K562 (cell line): ENCODE data around the gene CSRNP2. TPM values are rescaled to one million over a fixed set of nuclear protein-coding genes. Genes with fewer than 3 reads are reported as not detected.

Experiments used
- ARNT ChIP-seq, 2 experiments: fragments of 450-650 bp; IDR thresholded peaks; 2 replicates each; pipeline ENCODE4 v1.6.1; 2016; ENCODE audit warnings: mild to moderate bottlenecking in 1 of 2
- BRF1 ChIP-seq: IDR thresholded peaks from 3 replicates; pipeline ENCODE4 v1.6.1; 2011; ENCODE audit warnings: borderline replicate concordance, mild to moderate bottlenecking; ENCODE audit not compliant: insufficient read length; ENCODE audit errors: extremely low read depth
- CBX3 ChIP-seq, 2 experiments: IDR thresholded peaks; 1 replicate in 1 of 2; 2 replicates in 1 of 2; pipeline ENCODE4 v1.6.1; 2012; ENCODE audit warnings: inconsistent platforms in 2 of 2, low read length in 2 of 2, borderline replicate concordance in 1 of 2, control low read depth in 1 of 2
- CHCHD3 ChIP-seq: fragments of 250-450 bp; sonication (Bioruptor Pico); IDR thresholded peaks from 2 replicates; pipeline ENCODE4 v2.1.2; 2022; ENCODE audit warnings: mild to moderate bottlenecking
- CSDE1 ChIP-seq, 2 experiments: fragments of 450-650 bp; IDR thresholded peaks; 2 replicates each; pipeline ENCODE4 v1.6.1; 2016; ENCODE audit warnings: mild to moderate bottlenecking in 1 of 2
- GATAD2B ChIP-seq: fragments of 450-650 bp; IDR thresholded peaks from 2 replicates; pipeline ENCODE4 v1.6.1; 2017; ENCODE audit warnings: mild to moderate bottlenecking, borderline replicate concordance
- HDAC3 ChIP-seq: fragments of 450-650 bp; IDR thresholded peaks from 2 replicates; pipeline ENCODE4 v1.6.1; 2018; ENCODE audit warnings: borderline replicate concordance, mild to moderate bottlenecking, moderate library complexity; ENCODE audit not compliant: partially characterized antibody
- HDAC6 ChIP-seq: IDR thresholded peaks from 2 replicates; pipeline ENCODE4 v1.6.1; 2012; ENCODE audit warnings: low read depth, mild to moderate bottlenecking, control low read depth, inconsistent platforms, low read length, moderate library complexity
- IRF2 ChIP-seq: sonication (generic); formaldehyde crosslinking; IDR thresholded peaks from 2 replicates; pipeline ENCODE4 v1.8.1; 2022; ENCODE audit warnings: mild to moderate bottlenecking, missing genetic modification reagents
- MAFF ChIP-seq: IDR thresholded peaks from 2 replicates; pipeline ENCODE4 v1.6.1; 2012; ENCODE audit warnings: low read length, improper control_type of control experiment
- MAFG ChIP-seq: fragments of 450-650 bp; conservative IDR thresholded peaks from 2 replicates; pipeline ENCODE4 v1.6.1; 2016; ENCODE audit warnings: missing genetic modification characterization, missing compliant biosample characterization
- NR1H2 ChIP-seq: sonication (generic); formaldehyde crosslinking; IDR thresholded peaks from 2 replicates; pipeline ENCODE4 v1.4.0; 2020; ENCODE audit warnings: mild to moderate bottlenecking, missing genetic modification reagents
- PHF21A ChIP-seq: fragments of 450-650 bp; IDR thresholded peaks from 2 replicates; pipeline ENCODE4 v1.6.1; 2017; ENCODE audit warnings: low read depth, borderline replicate concordance
- RFX7 ChIP-seq: fragments of 250-450 bp; sonication (Bioruptor Pico); IDR thresholded peaks from 2 replicates; pipeline ENCODE4 v1.5.1; 2021; ENCODE audit warnings: mild to moderate bottlenecking
- SLC30A9 ChIP-seq: fragments of 250-450 bp; sonication (Bioruptor Pico); IDR thresholded peaks from 2 replicates; pipeline ENCODE4 v1.8.0; 2022; ENCODE audit warnings: mild to moderate bottlenecking, moderate library complexity
- SMARCA5 ChIP-seq: fragments of 450-650 bp; IDR thresholded peaks from 2 replicates; pipeline ENCODE4 v1.6.1; 2016
- TAF9B ChIP-seq: fragments of 450-650 bp; IDR thresholded peaks from 2 replicates; pipeline ENCODE4 v1.6.1; 2018; ENCODE audit warnings: mild to moderate bottlenecking; ENCODE audit not compliant: partially characterized antibody
- TRIM28 ChIP-seq: fragments of 450-650 bp; IDR thresholded peaks from 2 replicates; pipeline ENCODE4 v1.6.1; 2017
- WHSC1 ChIP-seq: IDR thresholded peaks from one replicate; pipeline ENCODE4 v1.6.1; 2012; ENCODE audit warnings: low read length, control low read depth, inconsistent platforms
- ZNF12 ChIP-seq: sonication (generic); formaldehyde crosslinking; IDR thresholded peaks from 2 replicates; pipeline ENCODE4 v1.4.0; 2020; ENCODE audit warnings: mild to moderate bottlenecking, missing genetic modification reagents
- ZNF232 ChIP-seq: sonication (generic); formaldehyde crosslinking; IDR thresholded peaks from 2 replicates; pipeline ENCODE4 v1.8.0; 2022; ENCODE audit warnings: mild to moderate bottlenecking, missing genetic modification reagents
- ZNF57 ChIP-seq: fragments of 450-650 bp; formaldehyde crosslinking; IDR thresholded peaks from 2 replicates; pipeline ENCODE4 v1.4.0; 2020; ENCODE audit warnings: mild to moderate bottlenecking, moderate library complexity
- polyA plus RNA-seq, 8 experiments: library from polyadenylated mRNA; depleted of rRNA in 4 of 8; stranded (reverse) in 5 of 8; unstranded in 3 of 8; fragments of >200 nt; fragmentation: Nextera tagmentation in 2 of 8; fragmentation: Illumina TruSeq in 1 of 8; extraction: Ambion mirVana in 2 of 8; extraction: Trizol in 1 of 8; gene quantifications; 2 replicates each; pipeline versions ENCODE4 v1.2.1 to v1.2.3, GENCODE V29; 2011 to 2014; ENCODE audit warnings: inconsistent platforms in 1 of 8, missing spikeins in 1 of 8
- total RNA-seq, 7 experiments: library from RNA; depleted of rRNA in 6 of 7; stranded (reverse); fragments of >200 nt in 6 of 7; fragmentation: Illumina TruSeq in 2 of 7; extraction: Trizol in 2 of 7; gene quantifications; 2 replicates each; pipeline versions ENCODE4 v1.2.1 to v1.2.3, GENCODE V29; 2011 to 2021; ENCODE audit warnings: low replicate concordance in 1 of 7
- TF ChIP-seq, protein P1 (sequence below): fragments of 200-800 bp; sonication (Bioruptor generic); IDR thresholded peaks from 2 replicates; pipeline ENCODE4 v1.6.1; 2016; ENCODE audit warnings: missing genetic modification characterization, missing compliant biosample characterization
- TF ChIP-seq, protein P2 (sequence below), 2 experiments: fragments of 450-650 bp; conservative IDR thresholded peaks; 2 replicates each; pipeline ENCODE4 v1.6.1; 2017; ENCODE audit warnings: mild to moderate bottlenecking in 2 of 2, moderate library complexity in 2 of 2

The CSRNP2 gene
- total and polyA plus RNA-seq, 9 of the 15 experiments (the other 6 are each of a cell fraction or from before 2014, with no cell fraction given): 1.6 to 13.9 (median 5.9) TPM

DNA sequence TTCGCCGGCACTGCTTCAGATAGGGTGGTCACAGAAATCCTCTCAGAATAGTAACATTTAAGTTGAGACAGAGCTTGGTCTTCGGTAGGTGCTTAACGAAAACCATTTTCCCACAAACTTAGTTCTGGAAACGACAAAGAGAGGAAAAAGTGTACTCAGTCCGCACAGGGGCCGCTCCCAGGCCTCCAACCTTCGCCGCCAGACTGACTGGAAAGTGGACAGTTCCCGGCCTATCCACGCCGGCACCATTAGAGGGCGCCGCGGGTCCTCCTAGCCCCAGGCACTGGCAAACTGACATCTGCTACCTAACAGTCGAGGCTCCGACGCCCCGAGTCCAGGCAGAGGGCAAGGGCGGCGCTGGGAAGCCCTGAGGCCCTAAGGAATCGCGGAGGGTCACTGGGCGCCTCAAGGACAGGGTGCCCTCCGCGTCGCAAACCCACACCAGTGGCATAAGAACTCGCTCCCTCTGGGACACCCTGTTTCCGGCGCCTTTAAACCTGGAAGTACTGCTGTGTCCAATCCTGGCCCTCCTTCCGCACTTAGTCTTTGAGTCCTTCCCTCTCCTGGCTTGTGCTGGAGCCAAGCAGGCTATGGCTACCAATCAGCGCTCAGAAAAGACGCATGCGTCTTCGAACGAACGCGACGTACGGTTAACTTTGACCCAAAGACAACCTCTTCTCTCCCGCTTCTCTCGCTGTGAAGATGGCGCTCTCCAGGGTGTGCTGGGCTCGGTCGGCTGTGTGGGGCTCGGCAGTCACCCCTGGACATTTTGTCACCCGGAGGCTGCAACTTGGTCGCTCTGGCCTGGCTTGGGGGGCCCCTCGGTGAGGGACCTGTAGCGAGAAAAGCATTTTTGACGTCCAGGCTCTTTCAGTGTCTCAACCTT, 35.5 kb downstream of the CSRNP2 start, which contains the start of gene LETMD1 (continued):
- no peak for TF ChIP-seq MAFF
- no peak for TF ChIP-seq MAFG (tag)
- no peak for TF ChIP-seq IRF2 (CRISPR knock-in tag)
- TF ChIP-seq ARNT (IDR thresholded peaks at IDR 0.05): no peak
- TF ChIP-seq TRIM28: no peak
- TF ChIP-seq SMARCA5: no peak
- no peak for TF ChIP-seq CHCHD3 (CRISPR knock-in tag)
- TF ChIP-seq ZNF12: 0 out of 2 replicates have a peak, but pooled peaks have one; percentile 4
- no peak for TF ChIP-seq HDAC3
- TF ChIP-seq, protein P1, sequence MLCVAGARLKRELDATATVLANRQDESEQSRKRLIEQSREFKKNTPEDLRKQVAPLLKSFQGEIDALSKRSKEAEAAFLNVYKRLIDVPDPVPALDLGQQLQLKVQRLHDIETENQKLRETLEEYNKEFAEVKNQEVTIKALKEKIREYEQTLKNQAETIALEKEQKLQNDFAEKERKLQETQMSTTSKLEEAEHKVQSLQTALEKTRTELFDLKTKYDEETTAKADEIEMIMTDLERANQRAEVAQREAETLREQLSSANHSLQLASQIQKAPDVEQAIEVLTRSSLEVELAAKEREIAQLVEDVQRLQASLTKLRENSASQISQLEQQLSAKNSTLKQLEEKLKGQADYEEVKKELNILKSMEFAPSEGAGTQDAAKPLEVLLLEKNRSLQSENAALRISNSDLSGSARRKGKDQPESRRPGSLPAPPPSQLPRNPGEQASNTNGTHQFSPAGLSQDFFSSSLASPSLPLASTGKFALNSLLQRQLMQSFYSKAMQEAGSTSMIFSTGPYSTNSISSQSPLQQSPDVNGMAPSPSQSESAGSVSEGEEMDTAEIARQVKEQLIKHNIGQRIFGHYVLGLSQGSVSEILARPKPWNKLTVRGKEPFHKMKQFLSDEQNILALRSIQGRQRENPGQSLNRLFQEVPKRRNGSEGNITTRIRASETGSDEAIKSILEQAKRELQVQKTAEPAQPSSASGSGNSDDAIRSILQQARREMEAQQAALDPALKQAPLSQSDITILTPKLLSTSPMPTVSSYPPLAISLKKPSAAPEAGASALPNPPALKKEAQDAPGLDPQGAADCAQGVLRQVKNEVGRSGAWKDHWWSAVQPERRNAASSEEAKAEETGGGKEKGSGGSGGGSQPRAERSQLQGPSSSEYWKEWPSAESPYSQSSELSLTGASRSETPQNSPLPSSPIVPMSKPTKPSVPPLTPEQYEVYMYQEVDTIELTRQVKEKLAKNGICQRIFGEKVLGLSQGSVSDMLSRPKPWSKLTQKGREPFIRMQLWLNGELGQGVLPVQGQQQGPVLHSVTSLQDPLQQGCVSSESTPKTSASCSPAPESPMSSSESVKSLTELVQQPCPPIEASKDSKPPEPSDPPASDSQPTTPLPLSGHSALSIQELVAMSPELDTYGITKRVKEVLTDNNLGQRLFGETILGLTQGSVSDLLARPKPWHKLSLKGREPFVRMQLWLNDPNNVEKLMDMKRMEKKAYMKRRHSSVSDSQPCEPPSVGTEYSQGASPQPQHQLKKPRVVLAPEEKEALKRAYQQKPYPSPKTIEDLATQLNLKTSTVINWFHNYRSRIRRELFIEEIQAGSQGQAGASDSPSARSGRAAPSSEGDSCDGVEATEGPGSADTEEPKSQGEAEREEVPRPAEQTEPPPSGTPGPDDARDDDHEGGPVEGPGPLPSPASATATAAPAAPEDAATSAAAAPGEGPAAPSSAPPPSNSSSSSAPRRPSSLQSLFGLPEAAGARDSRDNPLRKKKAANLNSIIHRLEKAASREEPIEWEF (CRISPR knock-in tag): 0 out of 2 replicates have a peak, but pooled peaks have one; percentile 14
- TF ChIP-seq, protein P2, sequence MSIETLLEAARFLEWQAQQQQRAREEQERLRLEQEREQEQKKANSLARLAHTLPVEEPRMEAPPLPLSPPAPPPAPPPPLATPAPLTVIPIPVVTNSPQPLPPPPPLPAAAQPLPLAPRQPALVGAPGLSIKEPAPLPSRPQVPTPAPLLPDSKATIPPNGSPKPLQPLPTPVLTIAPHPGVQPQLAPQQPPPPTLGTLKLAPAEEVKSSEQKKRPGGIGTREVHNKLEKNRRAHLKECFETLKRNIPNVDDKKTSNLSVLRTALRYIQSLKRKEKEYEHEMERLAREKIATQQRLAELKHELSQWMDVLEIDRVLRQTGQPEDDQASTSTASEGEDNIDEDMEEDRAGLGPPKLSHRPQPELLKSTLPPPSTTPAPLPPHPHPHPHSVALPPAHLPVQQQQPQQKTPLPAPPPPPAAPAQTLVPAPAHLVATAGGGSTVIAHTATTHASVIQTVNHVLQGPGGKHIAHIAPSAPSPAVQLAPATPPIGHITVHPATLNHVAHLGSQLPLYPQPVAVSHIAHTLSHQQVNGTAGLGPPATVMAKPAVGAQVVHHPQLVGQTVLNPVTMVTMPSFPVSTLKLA (conservative IDR thresholded peaks at IDR 0.05): peak; percentile 77 to 85
- no peak for TF ChIP-seq CSDE1 (IDR thresholded peaks at IDR 0.05)
- TF ChIP-seq HDAC6: 0 out of 2 replicates have a peak, but pooled peaks have one; percentile 14
- no peak for TF ChIP-seq GATAD2B
- no peak for TF ChIP-seq SLC30A9 (CRISPR knock-in tag)
- no peak for TF ChIP-seq WHSC1
- peak; percentile 65; the same call in 1 of the 2 replicates for TF ChIP-seq NR1H2 (CRISPR knock-in tag)
- TF ChIP-seq PHF21A: no peak; the same call in 1 of the 2 replicates
- TF ChIP-seq TAF9B: peak; percentile 84
- peak in 1 of 2 experiments; percentile 53; a peak in 1 of 3 replicates for TF ChIP-seq CBX3 (IDR thresholded peaks at IDR 0.05; ENCODE audit: borderline replicate concordance in 1 of 2, low read length in 2 of 2)
- no peak for TF ChIP-seq BRF1
- 0 out of 2 replicates have a peak, but pooled peaks have one; percentile 16 for TF ChIP-seq RFX7
- TF ChIP-seq ZNF232 (CRISPR knock-in tag): no peak
- no peak for TF ChIP-seq ZNF57 (CRISPR knock-in tag)
